GM12878 (cell line): ENCODE data around the gene CHCHD3. TPM values are rescaled to one million over a fixed set of nuclear protein-coding genes. Genes with fewer than 3 reads are reported as not detected.

ENCODE experiments used
- ATAC-seq: fragments of 200-7000 bp; cut with Tn5 transposase; 3 replicates; pipeline ENCODE4 v1.9.1; 2020; ENCODE audit warnings: mild to moderate bottlenecking, moderate library complexity
- BruUV-seq: library from RNA; stranded (reverse); fragments of 400-500 nt; replicated peaks from 2 replicates; lab custom pipeline; 2021; lab: Mats Ljungman, UMichigan
- CTCF ChIA-PET: fragments of 300-600 bp; sonication (Branson Sonifier 250); formaldehyde crosslinking; extraction: SDS; loops from one replicate; lab custom pipeline; 2021; ENCODE audit warnings: inconsistent platforms; lab: Yijun Ruan, JAX
- POLR2A ChIA-PET: fragments of 350-600 bp; formaldehyde crosslinking; extraction: SDS; loops from one replicate; lab custom pipeline; 2021; ENCODE audit warnings: inconsistent platforms; lab: Charles Lee
- RAD21 ChIA-PET: fragments of 300-600 bp; sonication (Branson Sonifier 250); formaldehyde crosslinking; loops from one replicate; lab custom pipeline; 2023; ENCODE audit warnings: antibody characterized with exemption; ENCODE audit not compliant: unreplicated experiment; lab: Charles Lee
- SMC1A ChIA-PET: fragments of 300-600 bp; sonication (Branson Sonifier 250); formaldehyde crosslinking; loops from one replicate; lab custom pipeline; 2023; ENCODE audit not compliant: unreplicated experiment, uncharacterized antibody; lab: Charles Lee
- DNase-seq: peaks from one replicate; pipeline ENCODE4 v3.0.0-alpha.2; 2011; ENCODE audit warnings: low read depth, low spot score
- FAIRE-seq: peaks from 3 replicates; lab custom pipeline; 2011; peaks lifted over from hg19 to GRCh38; lab: Jason Lieb, UNC
- H2AFZ ChIP-seq: 2 replicates; pipeline ENCODE4 v1.6.0; 2011; ENCODE audit warnings: low read depth, low read length, control low read depth; ENCODE audit not compliant: control insufficient read depth
- H3K27ac ChIP-seq: 2 replicates; pipeline ENCODE4 v1.5.1; 2011; ENCODE audit warnings: control low read depth; ENCODE audit not compliant: control insufficient read depth, insufficient read depth
- H3K27me3 ChIP-seq, 2 experiments: replicated peaks in 1 of 2; 2 replicates each; pipeline versions ENCODE4 v1.6.0 to v1.6.1; 2011; ENCODE audit warnings: low read length in 1 of 2; ENCODE audit not compliant: control insufficient read depth in 2 of 2, insufficient read depth in 2 of 2
- H3K36me3 ChIP-seq, 2 experiments: 2 replicates each; pipeline ENCODE4 v1.5.1; 2011; ENCODE audit warnings: low read length in 1 of 2; ENCODE audit not compliant: control insufficient read depth in 2 of 2, insufficient read depth in 2 of 2
- H3K4me1 ChIP-seq: 2 replicates; pipeline ENCODE4 v1.6.1; 2011; ENCODE audit warnings: mild to moderate bottlenecking, low read length, moderate library complexity, mixed read lengths; ENCODE audit not compliant: control insufficient read depth, insufficient read depth
- H3K4me2 ChIP-seq: 2 replicates; pipeline ENCODE4 v1.6.0; 2011; ENCODE audit warnings: control low read depth; ENCODE audit not compliant: control insufficient read depth, insufficient read depth
- H3K4me3 ChIP-seq: fragments of 200-600 bp; sonication (generic); 2 replicates; pipeline ENCODE4 v1.5.1; 2016
- H3K79me2 ChIP-seq: 2 replicates; pipeline ENCODE4 v1.6.0; 2011; ENCODE audit warnings: low read length; ENCODE audit not compliant: control insufficient read depth, insufficient read depth
- H3K9ac ChIP-seq: 2 replicates; pipeline ENCODE4 v1.8.0; 2011; ENCODE audit warnings: low read length, control low read depth, mixed read lengths; ENCODE audit not compliant: control insufficient read depth, insufficient read depth
- H3K9me3 ChIP-seq: replicated peaks from 3 replicates; pipeline ENCODE4 v1.5.1; 2011; ENCODE audit warnings: mild to moderate bottlenecking, low read length; ENCODE audit not compliant: control insufficient read depth, insufficient read depth
- H4K20me1 ChIP-seq: 2 replicates; pipeline ENCODE4 v1.6.0; 2011; ENCODE audit not compliant: control insufficient read depth, insufficient read depth
- NR2F1 ChIP-seq: fragments of 450-650 bp; conservative IDR thresholded peaks from 2 replicates; pipeline ENCODE4 v1.6.1; 2017; ENCODE audit warnings: mild to moderate bottlenecking
- PML ChIP-seq: IDR thresholded peaks from 2 replicates; pipeline ENCODE4 v1.6.1; 2012; ENCODE audit warnings: low read length, inconsistent platforms
- RAD51 ChIP-seq: fragments of 450-650 bp; IDR thresholded peaks from 2 replicates; pipeline ENCODE4 v1.6.1; 2016; ENCODE audit warnings: moderate library complexity, mild to moderate bottlenecking, inconsistent platforms
- SIN3A ChIP-seq: IDR thresholded peaks from 2 replicates; pipeline ENCODE4 v1.6.1; 2012; ENCODE audit warnings: low read depth, low read length, improper control_type of control experiment
- ZNF24 ChIP-seq: fragments of 450-650 bp; IDR thresholded peaks from 2 replicates; pipeline ENCODE4 v1.6.1; 2017; ENCODE audit warnings: antibody characterized with exemption, mild to moderate bottlenecking
- WGBS: methylation state at CpG from one replicate; pipeline ENCODE4 v1.1.6; 2016; ENCODE audit warnings: low lambda C conversion rate; ENCODE audit not compliant: insufficient replicate concordance, insufficient coverage; ENCODE audit errors: missing lambda C conversion rate; 5-methylcytosine and 5-hydroxymethylcytosine counted together
- in situ Hi-C: fragments of 300-500 bp; cut with MboI; formaldehyde crosslinking; loops from 9 replicates; pipeline ENCODE4 v1.14.3; 2018; ENCODE audit warnings: mixed read lengths
- intact Hi-C: fragments of 100-400 bp; cut with micrococcal nuclease; formaldehyde crosslinking; loops from one replicate; pipeline ENCODE4 v1.14.2; 2022; ENCODE audit not compliant: unreplicated experiment
- polyA plus RNA-seq, 11 experiments: library from polyadenylated mRNA; depleted of rRNA in 4 of 11; unstranded in 6 of 11; stranded (reverse) in 5 of 11; fragments of >200 nt; fragmentation: Nextera tagmentation in 4 of 11; fragmentation: Illumina TruSeq in 1 of 11; extraction: Ambion mirVana in 4 of 11; extraction: Trizol in 1 of 11; gene quantifications; 1 replicate in 1 of 11; 2 replicates in 10 of 11; pipeline versions ENCODE4 v1.2.1 to v1.2.3, GENCODE V29; 2011 to 2016; ENCODE audit warnings: inconsistent platforms in 2 of 11, missing spikeins in 2 of 11, low read depth in 1 of 11
- total RNA-seq, 4 experiments: library from RNA; depleted of rRNA in 3 of 4; stranded (reverse); fragments of >200 nt in 3 of 4; fragmentation: Illumina TruSeq in 1 of 4; extraction: Trizol in 1 of 4; gene quantifications; 2 replicates each; pipeline versions ENCODE4 v1.2.1 to v1.2.3, GENCODE V29; 2013 to 2021
- TF ChIP-seq, protein P1 (sequence below): fragments of 450-650 bp; IDR thresholded peaks from 2 replicates; pipeline ENCODE4 v1.6.1; 2017; ENCODE audit warnings: mild to moderate bottlenecking, moderate library complexity

Gene CHCHD3
- total and polyA plus RNA-seq, 10 of the 15 experiments (the other 5 are each of a cell fraction or from before 2014, with no cell fraction given), result 38.3 to 178 (median 96.2) TPM

GRCh38 chr7:132941905-132942304 is 140.0 kb downstream of the CHCHD3 start:
- RAD21 ChIA-PET, result no interaction called here
- no peak overlapping the region for H3K9ac ChIP-seq
- no peak overlapping the region for H2AFZ ChIP-seq
- in situ Hi-C loops (no loop called here), intact Hi-C loops (no loop called here)
- FAIRE-seq (no peak), ATAC-seq (no peak), DNase-seq (no peak)
- POLR2A ChIA-PET, result no interaction called here
- 97% methylated on average over 4 of the region's 4 CpGs for WGBS
- CTCF ChIA-PET, result no interaction called here
- BruUV-seq, result no TSS peak
- H3K4me2 ChIP-seq, result no peak overlapping the region
- H3K4me3 ChIP-seq, result no peak overlapping the region
- H3K27ac ChIP-seq, result no peak overlapping the region
- TF ChIP-seq NR2F1 (no peak), ZNF24 (no peak), RAD51 (peak; percentile 82; the same call in 1 of the 2 replicates), PML (no peak), SIN3A (no peak)
- TF ChIP-seq, protein P1, sequence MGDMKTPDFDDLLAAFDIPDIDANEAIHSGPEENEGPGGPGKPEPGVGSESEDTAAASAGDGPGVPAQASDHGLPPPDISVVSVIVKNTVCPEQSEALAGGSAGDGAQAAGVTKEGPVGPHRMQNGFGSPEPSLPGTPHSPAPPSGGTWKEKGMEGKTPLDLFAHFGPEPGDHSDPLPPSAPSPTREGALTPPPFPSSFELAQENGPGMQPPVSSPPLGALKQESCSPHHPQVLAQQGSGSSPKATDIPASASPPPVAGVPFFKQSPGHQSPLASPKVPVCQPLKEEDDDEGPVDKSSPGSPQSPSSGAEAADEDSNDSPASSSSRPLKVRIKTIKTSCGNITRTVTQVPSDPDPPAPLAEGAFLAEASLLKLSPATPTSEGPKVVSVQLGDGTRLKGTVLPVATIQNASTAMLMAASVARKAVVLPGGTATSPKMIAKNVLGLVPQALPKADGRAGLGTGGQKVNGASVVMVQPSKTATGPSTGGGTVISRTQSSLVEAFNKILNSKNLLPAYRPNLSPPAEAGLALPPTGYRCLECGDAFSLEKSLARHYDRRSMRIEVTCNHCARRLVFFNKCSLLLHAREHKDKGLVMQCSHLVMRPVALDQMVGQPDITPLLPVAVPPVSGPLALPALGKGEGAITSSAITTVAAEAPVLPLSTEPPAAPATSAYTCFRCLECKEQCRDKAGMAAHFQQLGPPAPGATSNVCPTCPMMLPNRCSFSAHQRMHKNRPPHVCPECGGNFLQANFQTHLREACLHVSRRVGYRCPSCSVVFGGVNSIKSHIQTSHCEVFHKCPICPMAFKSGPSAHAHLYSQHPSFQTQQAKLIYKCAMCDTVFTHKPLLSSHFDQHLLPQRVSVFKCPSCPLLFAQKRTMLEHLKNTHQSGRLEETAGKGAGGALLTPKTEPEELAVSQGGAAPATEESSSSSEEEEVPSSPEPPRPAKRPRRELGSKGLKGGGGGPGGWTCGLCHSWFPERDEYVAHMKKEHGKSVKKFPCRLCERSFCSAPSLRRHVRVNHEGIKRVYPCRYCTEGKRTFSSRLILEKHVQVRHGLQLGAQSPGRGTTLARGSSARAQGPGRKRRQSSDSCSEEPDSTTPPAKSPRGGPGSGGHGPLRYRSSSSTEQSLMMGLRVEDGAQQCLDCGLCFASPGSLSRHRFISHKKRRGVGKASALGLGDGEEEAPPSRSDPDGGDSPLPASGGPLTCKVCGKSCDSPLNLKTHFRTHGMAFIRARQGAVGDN, result no peak
- H3K9me3 ChIP-seq, result no peaks in the 10 kb centered on the region
- no peaks in the 10 kb centered on the region for H3K4me1 ChIP-seq
- SMC1A ChIA-PET, result interaction anchor here (1.2 kb wide), 2 partner anchors 10 to 36 kb away, joined by 3 to 4 read pairs; no protein-coding TSS in a partner anchor
- no peaks in the 10 kb centered on the region for H3K79me2 ChIP-seq
- no peaks in the 10 kb centered on the region for H4K20me1 ChIP-seq
- H3K36me3 ChIP-seq, result no peaks in the 10 kb centered on the region; a peak in 1 of 4 replicates
- H3K27me3 ChIP-seq, result no peaks in the 10 kb centered on the region
